DMS114 treated with DMSO at 0.1 percent for 48 hours (cell line): ENCODE results near the gene BMPR1A.

Source experiments
- DNase-seq: peaks from one replicate; lab custom pipeline; 2025; ENCODE audit not compliant: unreplicated experiment; lab: John Stamatoyannopoulos, UW

The BMPR1A gene

DNA sequence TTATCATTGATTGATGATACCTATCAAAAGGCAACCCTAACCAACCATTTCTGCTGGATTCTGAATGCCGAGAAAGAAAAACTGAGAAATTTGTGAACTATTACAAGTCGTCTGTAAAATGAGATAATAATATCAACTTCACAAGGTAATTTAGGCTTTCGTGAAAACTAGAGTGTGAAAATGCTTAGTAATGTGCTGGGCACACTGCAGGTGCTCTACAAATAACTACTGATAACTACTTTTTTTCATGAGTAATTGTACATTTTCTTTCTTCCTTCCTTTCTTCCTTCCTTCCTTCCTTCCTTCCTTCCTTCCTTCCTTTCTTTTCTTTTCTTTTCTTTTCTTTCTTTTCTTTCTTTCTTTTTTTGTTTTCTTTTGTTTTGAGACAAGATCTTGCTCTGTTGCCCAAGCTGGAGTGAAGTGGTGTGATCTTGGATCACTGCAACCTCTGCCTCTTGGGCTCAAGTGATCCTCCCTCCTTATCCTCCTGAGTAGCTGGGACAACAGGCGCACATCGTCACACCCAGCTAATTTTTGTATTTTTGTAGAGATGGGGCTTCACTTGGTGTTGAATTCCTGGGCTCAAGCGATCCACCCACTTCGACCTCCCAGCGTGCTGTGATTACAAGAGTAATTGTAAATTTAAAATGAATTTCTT lies 42.9 kb downstream of the BMPR1A start:
- DNase-seq = no peak

DNA sequence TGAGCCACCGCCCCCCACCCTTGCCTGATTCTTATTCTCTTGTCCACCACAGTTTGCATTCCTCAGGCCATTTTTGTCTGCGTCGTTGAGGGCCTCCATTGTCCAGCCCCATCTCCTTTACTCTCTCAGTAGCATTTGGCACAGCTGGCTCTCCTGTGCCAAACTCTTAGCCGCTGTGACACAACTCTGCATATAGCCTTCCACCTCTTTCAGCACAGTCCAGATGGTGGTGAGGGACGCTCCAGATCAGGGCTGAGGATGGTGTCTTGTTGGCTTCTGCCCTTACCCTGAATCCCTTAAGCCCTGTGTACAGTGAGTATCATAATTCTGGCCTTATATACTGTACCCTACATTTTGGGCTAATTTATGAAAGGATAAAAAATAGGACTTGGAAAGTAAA lies 45.6 kb downstream of the BMPR1A start:
- no peak for DNase-seq

DNA sequence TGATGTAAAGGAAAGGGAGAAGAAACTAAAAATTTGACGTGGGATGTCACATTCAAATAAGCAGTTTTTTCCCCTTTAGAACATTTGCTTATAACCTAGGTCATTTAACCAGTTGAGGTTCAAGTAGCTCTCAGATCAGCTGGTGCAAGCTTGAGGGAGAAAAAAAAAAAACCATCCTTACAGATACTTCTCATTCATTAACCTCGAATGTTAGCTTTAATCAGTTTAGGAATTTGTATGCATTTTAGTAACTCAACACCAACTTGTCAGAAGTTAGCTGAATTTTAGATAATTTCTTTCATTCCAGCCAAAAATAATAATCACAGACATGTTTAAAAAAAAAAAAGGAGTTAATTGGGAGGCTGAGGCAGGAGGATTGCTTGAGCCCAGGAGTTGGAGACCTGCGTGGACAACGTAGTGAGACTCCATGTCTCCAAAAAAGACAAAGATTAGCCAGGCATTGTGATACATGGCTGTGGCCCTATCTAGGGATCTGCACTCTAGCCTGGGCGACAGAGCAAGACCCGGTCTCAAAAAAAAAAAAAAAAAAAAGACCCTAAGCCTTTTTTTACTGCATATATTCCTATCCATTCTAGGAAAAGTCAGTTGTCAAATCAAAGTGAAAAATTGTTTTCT lies 46.2 kb downstream of the BMPR1A start:
- DNase-seq = peak; percentile 60

- peak; percentile 60 for DNase-seq
Observed at GRCh38 chr10:86803156-86803555, 46.7 kb downstream of the BMPR1A start.

DNA sequence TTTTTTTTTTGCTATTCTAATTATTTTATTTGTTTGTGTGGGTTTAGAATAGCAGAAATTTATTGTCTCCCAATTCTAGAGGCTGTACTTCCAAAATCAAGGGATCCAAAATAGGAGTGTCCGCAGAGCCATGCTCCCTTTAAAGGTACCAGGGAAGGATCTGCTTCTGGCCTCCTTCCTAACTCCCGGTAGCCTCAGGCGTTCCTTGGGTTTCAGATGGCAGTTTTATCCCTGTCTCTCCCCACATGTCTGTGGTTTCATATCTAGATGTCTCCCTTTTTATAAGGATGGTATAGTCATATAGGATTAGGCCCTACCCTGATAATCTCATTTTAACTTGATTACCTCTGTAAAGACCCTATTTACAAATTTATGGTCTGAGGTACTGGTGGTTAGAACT lies 48.4 kb downstream of the BMPR1A start:
- DNase-seq = no peak

DNA sequence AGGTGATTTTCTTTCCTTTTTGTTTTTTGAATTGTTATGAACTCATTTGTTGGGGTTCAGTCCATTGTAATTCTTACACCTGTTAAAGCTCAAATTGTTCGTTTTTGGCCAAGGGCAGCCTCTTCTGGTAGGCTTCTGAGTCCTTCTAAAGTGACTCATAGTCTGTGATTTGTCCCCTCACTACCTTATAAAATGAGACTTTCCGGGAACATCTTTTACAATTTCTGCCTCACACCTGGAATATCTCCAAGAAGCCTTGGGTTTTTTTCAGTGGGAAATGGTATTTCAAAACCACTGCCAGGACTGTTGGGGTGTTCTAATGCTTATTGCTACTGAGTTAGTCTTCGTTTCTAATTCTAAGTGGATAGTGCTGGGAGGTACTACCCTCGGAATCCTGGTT lies 56.7 kb downstream of the BMPR1A start:
- no peak for DNase-seq

GRCh38 chr10:86813982-86814381 lies 57.6 kb downstream of the BMPR1A start:
- DNase-seq = no peak

DNA sequence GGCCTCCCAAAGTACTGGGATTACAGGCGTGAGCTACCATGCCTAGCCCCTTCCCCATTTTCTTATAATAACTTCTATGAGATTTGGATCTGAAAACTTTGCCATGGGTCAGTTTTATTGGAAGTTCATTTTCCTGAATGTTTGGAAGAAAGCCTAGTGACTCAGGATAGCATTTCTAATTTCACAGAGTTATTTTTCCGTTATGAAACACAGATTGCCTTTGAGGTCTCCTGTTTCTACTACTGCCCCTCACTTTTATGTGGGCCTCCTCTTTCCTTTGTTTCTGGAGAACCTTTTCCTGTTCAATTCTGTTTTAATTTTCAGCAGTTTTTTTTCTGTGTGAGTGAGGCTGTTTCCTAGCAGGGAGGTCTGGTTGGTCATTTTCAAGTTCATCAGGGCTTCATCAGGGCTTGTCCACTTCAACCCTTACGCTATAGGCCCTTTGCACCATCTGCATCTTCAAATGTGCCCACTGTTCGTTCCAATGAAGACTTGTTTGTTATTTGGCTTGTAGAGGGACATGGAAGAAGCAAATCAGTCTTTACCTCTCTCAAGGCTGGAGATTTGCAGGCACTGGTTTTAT lies 58.7 kb downstream of the BMPR1A start:
- no peak for DNase-seq

GRCh38 chr10:86815640-86816039 lies 59.2 kb downstream of the BMPR1A start:
- no peak for DNase-seq

DNA sequence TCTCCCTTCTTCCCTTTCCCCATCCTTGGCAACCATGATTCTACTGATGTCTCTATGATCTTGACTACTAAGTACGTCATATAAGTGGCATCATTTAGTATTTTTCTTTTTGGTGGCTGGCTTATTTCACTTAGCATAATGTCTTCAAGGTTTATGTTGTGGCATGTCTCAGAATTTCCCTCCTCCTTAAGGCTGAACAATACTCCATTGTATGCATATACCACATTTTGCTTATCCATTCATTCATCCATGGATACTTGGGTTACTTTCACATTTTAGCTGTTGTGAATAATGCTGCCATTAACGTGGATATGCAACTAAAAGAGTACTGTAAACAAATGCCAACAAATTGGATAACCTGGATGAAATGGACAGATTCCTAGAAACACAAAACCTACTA lies 60.8 kb downstream of the BMPR1A start:
- DNase-seq = no peak

GRCh38 chr10:86819567-86819966 lies 63.1 kb downstream of the BMPR1A start:
- no peak for DNase-seq

DNA sequence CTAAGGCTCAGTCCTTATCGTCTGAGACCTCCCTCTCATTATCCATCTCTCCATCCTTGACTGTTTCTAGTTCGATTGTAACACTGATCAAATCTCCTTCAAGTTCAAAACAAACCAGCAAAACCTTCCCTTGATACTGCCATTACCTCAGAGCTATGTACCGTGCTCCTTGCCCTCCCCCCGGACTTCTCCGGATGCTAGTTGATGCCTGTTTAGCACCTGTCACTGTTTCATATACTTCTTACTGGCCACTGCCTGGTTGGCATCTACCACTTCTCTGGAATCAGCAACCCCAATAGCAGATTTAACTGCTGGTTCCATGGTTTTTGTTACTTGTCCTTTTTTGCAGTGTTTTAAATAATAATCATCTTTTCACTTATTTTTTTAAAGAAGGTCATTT lies 64.1 kb downstream of the BMPR1A start:
- no peak for DNase-seq

GRCh38 chr10:86821388-86821999 lies 65.1 kb downstream of the BMPR1A start:
- DNase-seq = no peak

GRCh38 chr10:86823565-86823964 lies 67.1 kb downstream of the BMPR1A start:
- DNase-seq = no peak

GRCh38 chr10:86824151-86824550 lies 67.7 kb downstream of the BMPR1A start:
- no peak for DNase-seq

DNA sequence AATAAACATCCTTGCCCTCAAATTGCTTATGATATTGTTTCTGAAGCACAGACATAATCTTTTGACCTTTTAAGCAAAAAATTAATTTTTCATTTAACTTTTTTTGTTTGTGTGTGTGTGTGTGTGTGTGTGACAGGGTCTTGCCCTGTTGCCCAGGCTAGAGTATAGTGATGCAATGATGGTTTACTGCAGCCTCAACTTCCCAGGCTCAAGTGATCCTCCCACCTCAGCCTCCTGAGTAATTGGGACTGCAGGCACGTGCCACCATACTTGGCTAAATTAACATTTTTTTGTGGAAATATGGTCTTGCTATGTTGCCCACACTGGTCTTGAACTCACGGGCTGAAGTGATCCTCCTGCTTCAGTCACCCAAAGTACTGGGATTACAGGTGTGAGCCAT lies 68.9 kb downstream of the BMPR1A start:
- DNase-seq = no peak

GRCh38 chr10:86827639-86828038 lies 71.2 kb downstream of the BMPR1A start:
- no peak for DNase-seq

- no peak for DNase-seq
Observed at GRCh38 chr10:86828145-86828544, 71.7 kb downstream of the BMPR1A start.

GRCh38 chr10:86829472-86829871 lies 73.1 kb downstream of the BMPR1A start:
- no peak for DNase-seq

DNA sequence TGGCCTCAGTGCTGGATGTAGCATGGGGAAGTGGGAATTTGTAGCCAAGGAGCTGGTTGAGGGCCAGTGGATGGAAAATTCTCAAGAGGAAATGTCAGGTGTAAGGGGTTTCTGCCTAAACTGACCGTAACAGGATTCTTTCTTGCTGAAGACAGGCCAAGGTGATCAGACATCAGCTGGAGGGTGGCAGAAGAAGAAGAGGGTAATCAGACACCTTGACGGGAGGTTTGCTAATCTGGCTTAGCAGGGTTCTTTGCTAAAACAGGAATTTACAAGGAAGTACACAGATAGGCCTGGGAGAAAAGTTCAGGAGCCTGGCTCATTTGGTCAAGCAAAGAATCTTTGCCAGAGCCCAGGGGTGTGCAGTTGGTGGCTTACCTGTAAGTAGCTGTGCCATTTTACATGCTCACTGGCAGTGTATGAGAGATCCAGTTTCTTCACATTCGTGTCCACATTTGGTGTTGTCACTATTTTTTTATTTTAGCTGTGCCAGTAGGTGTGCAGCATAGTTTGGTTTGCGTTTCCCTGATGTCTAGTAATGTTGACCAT lies 73.7 kb downstream of the BMPR1A start:
- no peak for DNase-seq

DNA sequence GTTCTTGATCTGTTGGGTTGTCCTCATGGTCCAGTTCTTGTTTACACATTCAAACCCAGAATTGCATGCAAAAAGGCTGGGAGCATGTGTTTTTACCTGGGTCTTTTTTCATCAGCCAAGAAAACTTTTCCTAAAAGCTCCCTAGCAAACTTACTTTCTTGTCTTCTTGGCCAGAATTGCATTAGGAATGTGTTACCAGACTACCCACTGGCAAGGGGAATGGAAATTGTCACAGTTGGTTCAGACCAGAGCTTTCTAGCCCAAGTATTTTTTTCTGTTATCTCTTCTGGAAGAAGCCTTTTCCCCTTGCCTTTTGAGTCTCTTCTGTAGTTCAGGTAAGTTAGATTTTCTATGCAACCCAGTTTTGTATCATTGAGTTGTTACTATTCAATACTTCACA lies 77.5 kb downstream of the BMPR1A start:
- DNase-seq = no peak

GRCh38 chr10:86836044-86836443 lies 79.6 kb downstream of the BMPR1A start:
- DNase-seq = no peak
